HCT116 (cell line): ENCODE measurements around the gene A1CF.

Experiments used
- CBX3 ChIP-seq: IDR thresholded peaks from 2 replicates; pipeline ENCODE4 v1.6.1; 2012; ENCODE audit warnings: low read depth
- EGR1 ChIP-seq: IDR thresholded peaks from 2 replicates; pipeline ENCODE4 v1.6.1; 2012; ENCODE audit warnings: low read depth
- EZH2 ChIP-seq: fragments of 200-600 bp; sonication (generic); IDR thresholded peaks from 2 replicates; pipeline ENCODE4 v1.6.1; 2017; ENCODE audit warnings: antibody characterized with exemption, mixed run types
- POLR2A ChIP-seq: IDR thresholded peaks from 2 replicates; pipeline ENCODE4 v1.7.0; 2011; ENCODE audit warnings: borderline replicate concordance; ENCODE audit not compliant: insufficient read depth, insufficient read length; ENCODE audit errors: extremely low read depth
- SP1 ChIP-seq: IDR thresholded peaks from 2 replicates; pipeline ENCODE4 v1.6.1; 2012; ENCODE audit warnings: low read depth
- YY1 ChIP-seq: IDR thresholded peaks from 2 replicates; pipeline ENCODE4 v1.6.1; 2011; ENCODE audit warnings: low read length, low read depth, moderate library complexity, mild to moderate bottlenecking; ENCODE audit not compliant: insufficient replicate concordance; ENCODE audit errors: extremely low read depth
- TF ChIP-seq, protein P1 (sequence below), 3 experiments: fragments of 200-600 bp in 1 of 3; sonication (generic) in 1 of 3; IDR thresholded peaks in 2 of 3; conservative IDR thresholded peaks in 1 of 3; 2 replicates each; pipeline ENCODE4 v1.5.1; 2012 to 2017; ENCODE audit warnings: low read depth in 2 of 3, low read length in 2 of 3, antibody characterized with exemption in 1 of 3, borderline replicate concordance in 1 of 3, control low read depth in 1 of 3, mild to moderate bottlenecking in 1 of 3, mixed read lengths in 1 of 3, mixed run types in 1 of 3, moderate library complexity in 1 of 3; ENCODE audit not compliant: insufficient read depth in 1 of 3
- TF ChIP-seq, protein P2 (sequence below): IDR thresholded peaks from 2 replicates; pipeline ENCODE4 v1.6.1; 2012

DNA sequence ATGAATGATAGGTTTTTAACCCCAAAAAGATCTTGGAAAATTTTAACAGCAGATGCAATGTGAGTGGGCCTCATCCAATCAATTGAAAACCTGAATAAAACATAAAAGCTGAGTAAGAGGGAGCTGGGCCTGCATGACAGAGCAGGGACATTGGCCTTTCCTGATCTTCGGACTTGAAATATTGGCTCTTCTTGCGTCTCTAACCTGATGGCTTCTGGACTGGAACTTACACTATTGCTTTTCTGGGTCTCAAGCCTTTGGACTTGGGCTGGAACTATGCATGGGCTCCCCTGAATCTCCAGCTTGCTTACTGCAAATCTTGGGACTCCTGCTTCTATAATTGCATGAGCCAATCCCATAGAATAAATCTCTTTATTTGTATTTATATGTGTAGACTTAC, 9.0 kb downstream of the A1CF start:
- TF ChIP-seq EGR1 (no peak), YY1 (no peak), POLR2A (no peak), CBX3 (no peak), EZH2 (no peak), SP1 (no peak)
- TF ChIP-seq, protein P1, sequence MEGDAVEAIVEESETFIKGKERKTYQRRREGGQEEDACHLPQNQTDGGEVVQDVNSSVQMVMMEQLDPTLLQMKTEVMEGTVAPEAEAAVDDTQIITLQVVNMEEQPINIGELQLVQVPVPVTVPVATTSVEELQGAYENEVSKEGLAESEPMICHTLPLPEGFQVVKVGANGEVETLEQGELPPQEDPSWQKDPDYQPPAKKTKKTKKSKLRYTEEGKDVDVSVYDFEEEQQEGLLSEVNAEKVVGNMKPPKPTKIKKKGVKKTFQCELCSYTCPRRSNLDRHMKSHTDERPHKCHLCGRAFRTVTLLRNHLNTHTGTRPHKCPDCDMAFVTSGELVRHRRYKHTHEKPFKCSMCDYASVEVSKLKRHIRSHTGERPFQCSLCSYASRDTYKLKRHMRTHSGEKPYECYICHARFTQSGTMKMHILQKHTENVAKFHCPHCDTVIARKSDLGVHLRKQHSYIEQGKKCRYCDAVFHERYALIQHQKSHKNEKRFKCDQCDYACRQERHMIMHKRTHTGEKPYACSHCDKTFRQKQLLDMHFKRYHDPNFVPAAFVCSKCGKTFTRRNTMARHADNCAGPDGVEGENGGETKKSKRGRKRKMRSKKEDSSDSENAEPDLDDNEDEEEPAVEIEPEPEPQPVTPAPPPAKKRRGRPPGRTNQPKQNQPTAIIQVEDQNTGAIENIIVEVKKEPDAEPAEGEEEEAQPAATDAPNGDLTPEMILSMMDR (IDR thresholded peaks at IDR 0.05 in 2 of 3, conservative IDR thresholded peaks at IDR 0.05 in 1 of 3; ENCODE audit: borderline replicate concordance in 1 of 3, insufficient read depth in 1 of 3, low read depth in 2 of 3, low read length in 2 of 3): no peak
- TF ChIP-seq, protein P2, sequence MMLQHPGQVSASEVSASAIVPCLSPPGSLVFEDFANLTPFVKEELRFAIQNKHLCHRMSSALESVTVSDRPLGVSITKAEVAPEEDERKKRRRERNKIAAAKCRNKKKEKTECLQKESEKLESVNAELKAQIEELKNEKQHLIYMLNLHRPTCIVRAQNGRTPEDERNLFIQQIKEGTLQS: no peak
